Measurements from ENCODE around the gene MTMR2. TPM values are rescaled to one million over a fixed set of nuclear protein-coding genes. Genes with fewer than 3 reads are reported as not detected.

MTMR2 gene
- polyA plus RNA-seq, 1 donor from 2014 or later: 30.9 TPM

DNA sequence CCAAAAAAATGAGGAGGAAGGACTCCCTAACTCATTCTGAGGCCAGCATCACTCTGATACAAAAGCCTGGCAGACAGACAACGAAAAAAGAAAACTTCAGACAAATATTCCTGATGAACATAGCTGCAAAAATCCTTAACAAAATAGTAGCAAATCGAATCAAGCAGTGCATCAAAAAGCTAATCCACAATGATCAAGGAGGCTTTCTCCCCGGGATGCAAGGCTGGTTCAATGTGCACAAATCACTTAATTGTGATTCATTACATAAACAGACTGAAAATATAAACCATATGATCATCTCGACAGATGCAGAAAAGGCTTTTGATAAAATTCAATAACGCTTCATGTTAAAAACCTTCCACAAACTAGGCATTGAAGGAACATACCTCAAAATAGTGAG is 16.4 kb downstream of the MTMR2 start:
- H3K36me3 ChIP-seq (ENCODE audit: insufficient read depth, low read length): no peaks in the 10 kb centered on the region
- H4K20me1 ChIP-seq (ENCODE audit: insufficient read depth): no peaks in the 10 kb centered on the region
- H3K27me3 ChIP-seq (ENCODE audit: insufficient read depth, low read depth, low read length): no peaks in the 10 kb centered on the region
- no peak overlapping the region for H2AFZ ChIP-seq (ENCODE audit: low read depth, low read length)
- no peak overlapping the region for H3K4me2 ChIP-seq (ENCODE audit: low read length)
- H3F3A ChIP-seq (ENCODE audit: insufficient read depth, low read length, poor library complexity, severe bottlenecking): no peaks in the 10 kb centered on the region
- H3K9me3 ChIP-seq (ENCODE audit: low read length): no peaks in the 10 kb centered on the region
- no peak overlapping the region for H3K9ac ChIP-seq (ENCODE audit: low read length)
- H3K4me3 ChIP-seq (ENCODE audit: low read length): no peak overlapping the region
- H3K79me2 ChIP-seq (replicated peaks; ENCODE audit: insufficient read depth, low read length): peaks cover 14% of the 10 kb centered on the region
- TF ChIP-seq MXI1 (conservative IDR thresholded peaks at IDR 0.05; ENCODE audit: poor library complexity, severe bottlenecking): no peak
- TF ChIP-seq, protein P1, sequence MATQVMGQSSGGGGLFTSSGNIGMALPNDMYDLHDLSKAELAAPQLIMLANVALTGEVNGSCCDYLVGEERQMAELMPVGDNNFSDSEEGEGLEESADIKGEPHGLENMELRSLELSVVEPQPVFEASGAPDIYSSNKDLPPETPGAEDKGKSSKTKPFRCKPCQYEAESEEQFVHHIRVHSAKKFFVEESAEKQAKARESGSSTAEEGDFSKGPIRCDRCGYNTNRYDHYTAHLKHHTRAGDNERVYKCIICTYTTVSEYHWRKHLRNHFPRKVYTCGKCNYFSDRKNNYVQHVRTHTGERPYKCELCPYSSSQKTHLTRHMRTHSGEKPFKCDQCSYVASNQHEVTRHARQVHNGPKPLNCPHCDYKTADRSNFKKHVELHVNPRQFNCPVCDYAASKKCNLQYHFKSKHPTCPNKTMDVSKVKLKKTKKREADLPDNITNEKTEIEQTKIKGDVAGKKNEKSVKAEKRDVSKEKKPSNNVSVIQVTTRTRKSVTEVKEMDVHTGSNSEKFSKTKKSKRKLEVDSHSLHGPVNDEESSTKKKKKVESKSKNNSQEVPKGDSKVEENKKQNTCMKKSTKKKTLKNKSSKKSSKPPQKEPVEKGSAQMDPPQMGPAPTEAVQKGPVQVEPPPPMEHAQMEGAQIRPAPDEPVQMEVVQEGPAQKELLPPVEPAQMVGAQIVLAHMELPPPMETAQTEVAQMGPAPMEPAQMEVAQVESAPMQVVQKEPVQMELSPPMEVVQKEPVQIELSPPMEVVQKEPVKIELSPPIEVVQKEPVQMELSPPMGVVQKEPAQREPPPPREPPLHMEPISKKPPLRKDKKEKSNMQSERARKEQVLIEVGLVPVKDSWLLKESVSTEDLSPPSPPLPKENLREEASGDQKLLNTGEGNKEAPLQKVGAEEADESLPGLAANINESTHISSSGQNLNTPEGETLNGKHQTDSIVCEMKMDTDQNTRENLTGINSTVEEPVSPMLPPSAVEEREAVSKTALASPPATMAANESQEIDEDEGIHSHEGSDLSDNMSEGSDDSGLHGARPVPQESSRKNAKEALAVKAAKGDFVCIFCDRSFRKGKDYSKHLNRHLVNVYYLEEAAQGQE (IDR thresholded peaks at IDR 0.05; ENCODE audit: borderline replicate concordance): no peak
- no peak for TF ChIP-seq RAD21 (conservative IDR thresholded peaks at IDR 0.05)
- TF ChIP-seq SMC3 (conservative IDR thresholded peaks at IDR 0.05; ENCODE audit: poor library complexity): no peak
- no peak for TF ChIP-seq TAF1 (IDR thresholded peaks at IDR 0.05; ENCODE audit: low read depth)
- TF ChIP-seq, protein P2, sequence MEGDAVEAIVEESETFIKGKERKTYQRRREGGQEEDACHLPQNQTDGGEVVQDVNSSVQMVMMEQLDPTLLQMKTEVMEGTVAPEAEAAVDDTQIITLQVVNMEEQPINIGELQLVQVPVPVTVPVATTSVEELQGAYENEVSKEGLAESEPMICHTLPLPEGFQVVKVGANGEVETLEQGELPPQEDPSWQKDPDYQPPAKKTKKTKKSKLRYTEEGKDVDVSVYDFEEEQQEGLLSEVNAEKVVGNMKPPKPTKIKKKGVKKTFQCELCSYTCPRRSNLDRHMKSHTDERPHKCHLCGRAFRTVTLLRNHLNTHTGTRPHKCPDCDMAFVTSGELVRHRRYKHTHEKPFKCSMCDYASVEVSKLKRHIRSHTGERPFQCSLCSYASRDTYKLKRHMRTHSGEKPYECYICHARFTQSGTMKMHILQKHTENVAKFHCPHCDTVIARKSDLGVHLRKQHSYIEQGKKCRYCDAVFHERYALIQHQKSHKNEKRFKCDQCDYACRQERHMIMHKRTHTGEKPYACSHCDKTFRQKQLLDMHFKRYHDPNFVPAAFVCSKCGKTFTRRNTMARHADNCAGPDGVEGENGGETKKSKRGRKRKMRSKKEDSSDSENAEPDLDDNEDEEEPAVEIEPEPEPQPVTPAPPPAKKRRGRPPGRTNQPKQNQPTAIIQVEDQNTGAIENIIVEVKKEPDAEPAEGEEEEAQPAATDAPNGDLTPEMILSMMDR (IDR thresholded peaks at IDR 0.05; ENCODE audit: poor library complexity, severe bottlenecking): no peak
- TF ChIP-seq POLR2AphosphoS5 (IDR thresholded peaks at IDR 0.05): no peak
- no peak for TF ChIP-seq EP300 (conservative IDR thresholded peaks at IDR 0.05; ENCODE audit: poor library complexity, severe bottlenecking)
- TF ChIP-seq EZH2 (IDR thresholded peaks at IDR 0.05; ENCODE audit: borderline replicate concordance, insufficient read depth, low read length, poor library complexity, severe bottlenecking): no peak
- no peaks in the 10 kb centered on the region for H3K9me2 ChIP-seq (ENCODE audit: insufficient read depth, low read length)
- H3K27ac ChIP-seq (ENCODE audit: low read length): no peak overlapping the region

DNA sequence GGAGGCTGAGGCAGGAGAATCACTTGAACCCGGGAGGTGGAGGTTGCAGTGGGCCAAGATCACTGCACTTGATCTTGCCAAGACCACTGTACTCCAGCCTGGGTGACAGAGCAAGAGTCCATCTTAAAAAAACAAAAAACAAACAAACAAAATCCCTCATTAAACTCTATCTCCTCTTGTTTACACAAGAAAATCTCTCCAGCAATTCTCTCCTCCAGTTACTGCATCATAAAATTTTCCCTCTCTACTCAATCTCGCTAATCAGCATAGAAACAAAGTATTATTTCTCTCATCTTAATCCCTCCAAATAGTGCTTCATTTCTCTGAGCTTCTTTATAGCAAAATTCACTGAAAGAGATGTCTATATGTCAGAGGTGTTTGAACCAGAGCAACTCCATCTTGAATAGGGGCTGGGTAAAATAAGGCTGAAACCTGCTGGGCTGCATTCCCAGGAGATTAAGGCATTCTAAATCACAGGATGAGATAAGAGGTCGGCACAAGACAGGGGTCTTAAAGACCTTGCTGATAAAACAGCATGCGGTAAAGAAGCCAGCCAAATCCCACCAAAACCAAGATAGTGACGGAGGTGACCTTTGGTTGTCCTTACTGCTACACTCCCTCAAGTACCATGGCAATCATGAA is 19.8 kb downstream of the MTMR2 start:
- Histone ChIP-seq H3K36me3 (ENCODE audit: insufficient read depth, low read length) (no peaks in the 10 kb centered on the region), H4K20me1 (ENCODE audit: insufficient read depth) (no peaks in the 10 kb centered on the region), H3K4me3 (ENCODE audit: low read length) (no peak overlapping the region), H3K79me2 (replicated peaks; ENCODE audit: insufficient read depth, low read length) (peaks cover 13% of the 10 kb centered on the region), H3F3A (ENCODE audit: insufficient read depth, low read length, poor library complexity, severe bottlenecking) (no peaks in the 10 kb centered on the region), H3K9ac (ENCODE audit: low read length) (no peak overlapping the region), H3K9me3 (ENCODE audit: low read length) (no peaks in the 10 kb centered on the region), H2AFZ (ENCODE audit: low read depth, low read length) (no peak overlapping the region), H3K4me2 (ENCODE audit: low read length) (no peak overlapping the region), H3K27ac (ENCODE audit: low read length) (no peak overlapping the region), H3K9me2 (ENCODE audit: insufficient read depth, low read length) (no peaks in the 10 kb centered on the region), H3K27me3 (ENCODE audit: insufficient read depth, low read depth, low read length) (no peaks in the 10 kb centered on the region)
- TF ChIP-seq MXI1 (conservative IDR thresholded peaks at IDR 0.05; ENCODE audit: poor library complexity, severe bottlenecking) (no peak), RAD21 (conservative IDR thresholded peaks at IDR 0.05) (no peak), SMC3 (conservative IDR thresholded peaks at IDR 0.05; ENCODE audit: poor library complexity) (no peak)
- TF ChIP-seq, protein P2 (IDR thresholded peaks at IDR 0.05; ENCODE audit: poor library complexity, severe bottlenecking): no peak
